Spleen (tissue), 7 donors: ENCODE measurements around the gene MYO5B.

ENCODE experiments used
- CTCF ChIP-seq, 11 experiments: fragments of 200-600 bp in 7 of 11; fragments of 450-650 bp in 4 of 11; sonication (generic) in 4 of 11; IDR thresholded peaks in 8 of 11; conservative IDR thresholded peaks in 3 of 11; 1 replicate in 7 of 11; 2 replicates in 4 of 11; pipeline versions ENCODE4 v1.4.0 to v1.8.0; 2016 to 2021; ENCODE audit warnings: antibody characterized with exemption in 11 of 11, inconsistent platforms in 4 of 11, mild to moderate bottlenecking in 1 of 11
- POLR2A ChIP-seq, 3 donors: fragments of 450-650 bp; IDR thresholded peaks; one replicate each; pipeline ENCODE4 v1.5.1; 2017; ENCODE audit warnings: antibody characterized with exemption in 3 of 3, mild to moderate bottlenecking in 1 of 3
- donor health status: DM: no; HTN: no; CAD: no; lungs with moderate emphysema.
- donor health status: DM: no; HTN: no; CAD: no.
- donor health status: DM: no; HTN: no; CAD: no.

GRCh38 chr18:50158866-50159653 lies 35.9 kb downstream of the MYO5B start:
- TF ChIP-seq POLR2A (IDR thresholded peaks at IDR 0.05) (no peak), CTCF (IDR thresholded peaks at IDR 0.05 in 8 of 11, conservative IDR thresholded peaks at IDR 0.05 in 3 of 11) (no peak)
